ENCODE data around the gene BLTP3A.
"Not testable (repeated sequence)": the region's sequence is repeated elsewhere in the genome, so short reads cannot be mapped to it uniquely, and the experiment has no call there.

The BLTP3A gene

DNA sequence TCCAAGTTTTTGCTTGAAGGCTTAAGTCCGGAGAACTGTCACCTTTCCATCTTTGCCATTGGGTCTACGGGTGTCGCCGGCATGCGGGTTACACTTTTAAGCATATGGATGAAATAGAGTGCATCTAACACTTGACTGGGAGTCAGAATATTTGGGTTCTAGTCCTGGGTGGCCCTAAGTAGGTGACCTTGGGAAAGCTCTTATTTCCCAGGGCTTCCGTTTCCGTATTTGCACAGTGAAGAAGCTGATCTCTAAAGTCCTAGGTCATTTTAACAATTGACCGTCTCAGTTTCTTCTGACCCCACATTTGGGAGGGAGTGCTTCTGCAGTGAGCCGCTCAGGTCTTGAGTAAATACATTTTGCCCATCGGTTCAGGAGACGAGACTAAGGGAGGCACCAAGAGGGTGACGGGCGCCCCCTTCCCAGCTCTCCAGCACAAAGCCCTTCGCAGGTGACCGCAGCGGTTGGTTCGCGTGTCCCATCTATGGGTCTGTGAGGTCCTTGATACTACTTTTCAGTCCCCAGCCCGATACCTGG, 651 bp upstream of the BLTP3A start:
- DNase-seq (ENCODE audit: low read depth): peak; percentile 19

DNA sequence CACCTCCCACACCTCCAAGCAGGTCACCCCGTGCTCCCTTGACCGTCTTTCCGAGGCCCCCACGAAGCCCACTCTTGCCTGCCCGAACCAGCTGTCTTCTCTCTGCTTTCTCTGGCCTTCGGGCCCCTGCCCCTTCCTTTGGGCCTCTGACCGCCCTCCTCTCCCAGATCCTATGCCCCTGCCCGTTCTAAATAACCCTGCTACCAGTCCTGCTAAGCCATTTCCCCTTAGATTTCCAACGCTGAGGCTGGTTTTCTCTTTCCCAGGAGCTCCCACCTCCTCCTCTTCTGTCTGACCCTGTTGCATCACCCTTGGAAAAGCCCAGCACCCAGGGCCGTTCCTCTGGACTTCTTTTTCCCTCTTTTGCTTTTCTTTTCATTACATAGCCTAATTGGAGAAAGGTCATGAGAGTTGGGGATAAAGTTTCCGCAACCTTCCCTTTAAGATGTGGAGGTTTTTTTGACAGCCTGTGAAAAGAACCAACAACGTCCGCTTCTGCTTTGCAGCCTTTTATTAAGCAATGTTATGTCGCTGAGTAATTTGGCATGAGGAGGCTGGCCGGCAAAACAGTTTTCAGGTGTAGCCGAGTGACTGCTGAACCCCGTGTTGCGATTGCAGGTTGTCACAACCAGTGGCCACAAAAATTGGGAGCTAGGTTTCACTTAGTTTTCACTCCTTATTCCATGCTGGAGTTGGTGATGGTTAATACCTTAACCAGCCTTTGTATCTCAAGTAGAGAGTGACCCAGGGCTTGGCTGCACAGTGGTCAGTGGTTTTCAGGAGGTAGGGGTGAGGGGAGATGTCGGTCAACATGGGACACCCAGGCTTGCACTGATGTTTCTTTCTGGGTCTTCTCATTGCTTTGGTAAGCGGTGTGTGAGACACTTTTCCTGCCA, 970 bp downstream of the BLTP3A start:
- no peak for DNase-seq (ENCODE audit: low read depth)

DNA sequence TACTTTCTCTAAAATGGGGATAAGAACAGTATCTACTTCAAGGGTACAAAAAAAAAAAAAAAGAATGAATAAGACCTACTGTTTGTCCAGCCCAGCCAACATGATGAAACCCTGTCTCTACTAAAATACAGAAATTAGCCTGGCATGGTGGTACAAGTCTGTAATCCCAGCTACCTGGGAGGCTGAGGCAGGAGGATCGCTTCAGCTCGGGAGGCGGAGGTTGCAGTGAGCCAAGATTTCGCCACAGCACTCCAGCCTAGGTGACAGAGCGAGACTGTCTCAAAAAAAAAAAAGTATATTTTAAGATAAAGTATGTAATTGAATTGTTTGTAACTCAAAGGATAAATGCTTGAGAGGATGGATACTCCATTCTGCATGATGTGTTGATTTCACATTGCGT, 2.0 kb downstream of the BLTP3A start:
- no peak for DNase-seq (ENCODE audit: low read depth)

DNA sequence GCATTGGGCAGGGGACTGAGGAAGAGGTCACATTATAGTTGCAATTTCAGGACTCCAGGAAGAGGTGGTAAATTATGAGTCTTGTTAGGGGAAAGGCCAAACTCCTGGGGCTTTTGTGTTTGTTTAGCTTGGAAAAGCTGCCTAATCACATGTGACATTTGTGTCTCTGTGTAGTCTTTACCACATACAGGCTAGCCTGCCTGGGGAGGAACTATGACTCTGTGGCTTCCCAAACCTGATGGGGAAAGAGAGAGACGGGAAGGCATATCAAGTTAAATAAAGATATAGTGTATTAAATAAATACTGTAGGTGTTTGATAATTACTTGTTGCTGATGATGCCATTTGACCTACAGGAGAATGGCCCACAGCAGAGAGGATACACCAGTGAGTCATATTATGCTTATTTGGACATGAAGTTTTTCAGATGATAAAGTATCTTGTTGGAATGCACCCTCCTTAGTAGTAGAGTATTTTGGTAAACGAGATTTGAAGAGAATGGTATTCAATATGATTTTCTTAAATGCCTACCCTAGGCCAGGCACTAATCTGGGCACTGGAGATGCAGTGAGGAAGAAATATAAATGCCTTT, 4.0 kb downstream of the BLTP3A start:
- DNase-seq (ENCODE audit: low read depth): no peak

DNA sequence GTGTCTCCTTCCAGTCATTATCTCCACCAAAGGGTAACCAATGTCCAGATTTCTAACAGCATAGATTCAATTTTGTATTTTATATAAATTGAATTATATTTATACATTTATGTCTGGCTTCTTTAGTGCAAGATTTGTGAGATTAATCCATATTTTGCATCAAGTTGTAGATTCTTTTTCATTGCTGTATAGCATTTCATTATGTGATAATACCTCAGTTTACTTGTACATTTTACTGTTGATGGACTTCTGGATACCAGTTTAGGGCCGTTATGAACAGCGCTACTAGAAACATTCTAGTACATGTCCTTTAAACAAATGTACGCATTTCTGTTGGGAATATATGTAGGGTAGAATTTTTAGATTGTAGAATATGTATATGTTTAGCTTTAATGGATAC, 6.2 kb downstream of the BLTP3A start:
- DNase-seq (ENCODE audit: low read depth): no peak

DNA sequence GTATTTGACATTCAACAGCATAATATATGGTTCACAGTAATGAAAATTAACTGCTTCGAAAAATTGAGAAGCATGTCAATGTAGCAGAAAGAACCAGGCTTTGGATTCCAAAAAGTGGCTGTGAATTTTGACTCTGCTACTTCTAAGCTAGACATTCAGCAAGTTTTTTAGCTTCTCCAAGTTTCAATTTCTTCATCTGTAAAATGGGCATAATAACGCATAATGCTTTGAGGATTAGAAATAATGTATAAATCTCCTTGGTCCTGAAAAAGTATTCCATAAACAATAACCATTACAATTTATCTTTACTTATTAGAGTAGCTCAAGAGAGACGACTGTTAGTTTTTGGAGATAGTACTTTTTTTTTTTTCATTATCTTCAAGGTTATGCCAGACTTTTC, 7.7 kb downstream of the BLTP3A start:
- DNase-seq (ENCODE audit: low read depth): no peak

DNA sequence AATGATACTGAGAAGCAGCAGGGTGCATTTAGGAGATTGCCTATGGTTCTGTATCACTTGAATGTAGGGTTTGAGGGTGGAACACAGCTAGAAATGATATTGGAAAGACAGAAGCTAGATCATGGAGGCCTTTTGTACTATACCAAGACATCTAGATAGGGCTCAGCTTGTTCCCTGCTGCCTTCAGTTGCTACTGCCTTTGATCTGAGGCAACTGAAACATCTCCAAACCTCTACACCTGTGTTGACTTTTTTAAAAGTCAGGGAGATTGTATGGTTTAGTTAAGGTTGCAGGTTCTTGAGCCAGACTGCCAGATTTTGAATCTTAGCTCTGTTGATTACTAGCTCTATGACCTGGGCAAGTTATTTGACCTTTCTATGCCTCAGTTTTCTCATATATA, 12.7 kb downstream of the BLTP3A start:
- DNase-seq (ENCODE audit: low read depth): no peak

DNA sequence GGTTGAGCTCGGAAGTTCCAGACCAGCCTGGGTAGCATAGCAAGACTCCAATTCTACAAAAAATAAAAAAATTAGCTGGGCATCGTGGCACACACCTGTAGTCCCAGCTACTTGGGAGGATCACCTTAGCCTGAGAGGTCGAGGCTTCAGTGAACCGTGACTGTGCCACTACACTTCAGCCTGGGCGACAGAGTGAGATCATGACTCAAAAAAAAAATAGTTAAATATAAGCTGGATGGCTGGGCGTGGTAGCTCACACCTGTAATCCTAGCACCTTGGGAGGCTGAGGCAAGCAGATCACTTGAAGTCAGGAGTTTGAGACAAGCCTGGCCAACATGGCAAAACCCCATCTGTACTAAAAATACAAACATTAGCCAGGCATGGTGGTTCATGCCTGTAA, 13.2 kb downstream of the BLTP3A start:
- not testable (repeated sequence) for DNase-seq (ENCODE audit: low read depth)

DNA sequence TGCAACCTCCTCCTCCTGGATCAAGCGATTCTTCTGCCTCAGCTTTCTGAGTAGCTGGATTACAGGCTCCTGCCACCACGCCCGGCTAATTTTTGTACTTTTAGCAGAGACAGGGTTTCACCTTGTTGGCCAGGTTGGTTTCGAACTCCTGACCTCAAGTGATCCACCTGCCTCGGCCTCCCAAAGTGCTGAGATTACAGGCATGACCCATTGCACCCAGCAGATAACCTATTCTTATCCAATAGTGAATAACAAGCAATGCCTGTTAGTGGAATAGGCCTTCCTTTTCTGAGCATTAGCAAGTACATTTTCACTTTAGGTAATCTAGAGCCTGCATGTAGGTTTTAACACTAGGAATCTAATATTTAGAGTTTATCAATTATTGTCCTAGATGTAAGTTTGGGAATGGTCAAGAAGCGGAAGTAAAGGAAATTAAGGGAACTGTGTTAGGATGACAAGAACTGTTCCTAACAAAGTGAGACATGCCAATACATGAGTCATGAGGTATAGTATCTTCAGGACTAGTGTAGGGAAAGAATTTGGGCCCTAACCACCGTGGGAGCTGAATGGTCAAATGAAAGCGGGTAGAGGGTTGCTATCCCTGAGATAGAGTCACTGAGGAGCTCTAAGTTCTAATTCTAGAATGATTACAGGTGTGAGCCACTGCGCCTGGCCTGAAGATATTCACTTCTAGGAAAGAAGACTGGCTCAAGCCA, 15.0 kb downstream of the BLTP3A start:
- DNase-seq (ENCODE audit: low read depth): no peak

DNA sequence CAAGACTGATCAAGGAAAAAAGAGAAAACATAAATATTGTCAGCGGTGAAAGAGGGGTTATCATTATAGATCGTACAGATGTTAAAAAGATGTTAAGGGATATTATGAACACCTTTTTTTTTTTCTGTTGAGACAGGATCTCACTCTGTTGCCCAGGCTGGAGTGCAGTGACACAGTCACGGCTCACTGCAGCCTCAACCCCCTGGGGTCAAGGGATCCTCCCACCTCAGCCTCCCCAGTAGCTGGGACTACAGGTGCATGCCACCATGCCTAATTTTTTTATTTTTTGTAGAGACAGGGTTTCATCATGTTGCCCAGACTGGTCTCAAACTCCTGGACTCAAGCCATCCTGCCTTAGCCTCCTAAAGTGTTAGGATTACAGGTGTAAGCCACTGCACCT, 16.6 kb downstream of the BLTP3A start:
- not testable (repeated sequence) for DNase-seq (ENCODE audit: low read depth)

DNA sequence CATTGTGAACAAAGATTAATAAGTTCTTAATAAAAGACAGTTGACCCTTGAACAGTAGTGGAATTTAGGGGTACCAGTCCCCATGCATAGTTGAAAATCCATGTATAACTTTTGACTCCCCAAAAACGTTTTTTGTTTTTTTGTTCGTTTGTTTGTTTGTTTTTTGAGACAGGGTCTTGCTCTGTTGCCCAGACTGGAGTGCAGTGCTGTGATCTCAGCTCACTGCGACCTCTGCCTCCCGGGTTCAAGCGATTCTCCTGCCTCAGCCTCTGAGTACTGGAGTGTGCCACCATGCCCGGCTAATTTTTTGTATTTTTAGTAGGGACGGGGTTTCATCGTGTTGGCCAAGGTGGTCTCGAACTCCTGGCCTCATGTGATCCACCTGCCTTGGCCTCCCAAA, 17.5 kb downstream of the BLTP3A start:
- DNase-seq (ENCODE audit: low read depth): not testable (repeated sequence)

DNA sequence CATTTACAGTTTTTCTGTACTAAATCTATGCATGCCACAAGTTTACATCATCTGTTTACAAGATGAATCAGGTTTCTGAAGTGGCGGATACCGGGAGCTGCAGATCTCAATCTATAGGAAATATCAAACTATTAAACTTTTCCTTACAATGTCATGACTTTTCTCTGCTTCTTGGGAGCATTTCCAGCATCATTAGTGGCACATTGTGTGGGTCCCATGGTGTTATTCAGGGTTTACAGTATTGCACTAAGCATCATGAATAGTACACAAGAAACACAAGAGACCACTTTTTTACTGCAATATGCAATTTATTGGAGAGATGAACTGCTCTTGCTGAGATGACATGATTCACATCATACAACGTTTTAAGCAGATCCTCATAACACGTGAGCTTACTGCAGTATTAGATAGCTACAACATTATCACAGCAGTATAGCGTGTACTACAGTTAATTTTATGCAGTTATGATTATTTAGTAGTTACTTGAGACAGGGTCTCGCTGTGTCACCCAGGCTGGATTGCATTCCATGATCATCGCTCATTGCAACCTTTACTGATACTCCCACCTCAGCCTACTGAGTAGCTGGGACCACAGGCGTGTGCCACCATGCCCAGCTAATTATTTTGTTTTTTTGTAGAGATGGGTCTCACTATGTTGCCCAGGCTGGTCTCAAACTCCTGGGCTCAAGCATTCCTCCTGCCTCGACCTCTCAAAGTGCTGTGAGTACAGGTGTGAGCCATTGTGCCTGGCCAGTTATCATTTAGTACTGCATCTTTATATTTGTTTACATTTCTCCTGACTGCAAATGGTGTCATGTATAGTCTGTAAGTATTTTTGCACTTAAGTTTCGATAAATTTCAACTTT, 18.4 kb downstream of the BLTP3A start:
- no peak for DNase-seq (ENCODE audit: low read depth)

DNA sequence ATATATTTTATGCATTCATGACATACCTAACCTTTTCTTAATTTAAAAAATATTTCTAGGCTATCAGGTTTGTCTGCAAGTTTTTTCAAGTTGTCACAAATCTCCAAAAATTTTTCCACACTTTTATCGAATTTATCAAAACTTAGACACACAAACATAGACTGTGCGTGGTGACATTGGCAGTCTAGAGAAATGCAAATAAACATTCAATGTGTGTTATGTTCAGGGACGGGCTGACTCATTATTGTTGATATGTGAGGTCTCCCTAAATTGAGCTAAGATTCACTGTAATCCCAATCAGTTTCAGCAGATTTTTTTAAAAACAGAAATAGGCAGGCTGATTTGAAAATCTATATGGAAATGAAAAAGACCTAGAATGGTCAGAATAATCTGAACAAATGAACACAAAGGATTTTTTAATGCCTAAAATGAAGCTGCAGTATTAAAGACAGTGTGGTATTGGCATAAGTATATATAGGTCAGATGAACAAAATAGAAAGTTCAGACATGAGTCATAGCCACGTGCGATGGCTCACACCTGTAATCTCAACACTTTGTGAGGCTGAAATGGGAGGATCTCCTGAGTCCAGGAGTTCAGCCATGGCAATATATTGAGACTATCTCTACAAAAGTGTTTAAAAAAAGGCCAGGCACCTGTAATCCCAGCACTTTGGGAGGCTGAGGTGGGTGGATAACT, 19.2 kb downstream of the BLTP3A start:
- peak; percentile 13 for DNase-seq (ENCODE audit: low read depth)

DNA sequence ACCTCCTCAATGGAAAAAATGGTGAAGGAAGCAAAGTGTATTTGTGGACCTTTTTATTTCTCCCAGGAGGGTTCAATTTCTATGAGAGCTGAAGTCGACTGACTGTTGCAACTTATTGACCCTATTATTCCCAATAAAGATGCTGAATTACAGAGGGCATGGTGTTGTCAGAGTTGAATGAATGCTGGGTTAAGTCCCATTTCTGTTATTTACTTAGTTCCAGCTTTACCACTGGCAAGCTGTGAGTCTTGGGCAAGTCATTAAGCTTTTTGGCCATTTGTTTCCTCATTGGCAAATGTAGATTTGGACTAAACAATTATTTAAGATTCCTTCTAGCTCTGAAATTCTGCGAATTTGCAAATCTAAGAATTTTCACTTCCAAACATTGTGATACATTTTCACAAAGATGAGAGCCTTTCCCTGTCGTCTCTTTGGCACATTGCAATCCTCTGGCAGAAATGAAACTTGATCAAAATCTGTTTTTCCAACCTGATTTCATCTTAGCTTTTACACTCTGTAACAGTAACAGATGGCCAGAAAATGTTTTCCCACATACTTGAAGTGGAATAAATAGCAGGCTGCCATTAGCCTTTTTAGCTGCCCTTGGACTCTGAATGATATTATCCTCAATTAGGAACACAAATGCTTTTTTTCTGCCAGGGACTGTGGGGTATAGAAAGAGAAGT, 21.3 kb downstream of the BLTP3A start:
- no peak for DNase-seq (ENCODE audit: low read depth)

DNA sequence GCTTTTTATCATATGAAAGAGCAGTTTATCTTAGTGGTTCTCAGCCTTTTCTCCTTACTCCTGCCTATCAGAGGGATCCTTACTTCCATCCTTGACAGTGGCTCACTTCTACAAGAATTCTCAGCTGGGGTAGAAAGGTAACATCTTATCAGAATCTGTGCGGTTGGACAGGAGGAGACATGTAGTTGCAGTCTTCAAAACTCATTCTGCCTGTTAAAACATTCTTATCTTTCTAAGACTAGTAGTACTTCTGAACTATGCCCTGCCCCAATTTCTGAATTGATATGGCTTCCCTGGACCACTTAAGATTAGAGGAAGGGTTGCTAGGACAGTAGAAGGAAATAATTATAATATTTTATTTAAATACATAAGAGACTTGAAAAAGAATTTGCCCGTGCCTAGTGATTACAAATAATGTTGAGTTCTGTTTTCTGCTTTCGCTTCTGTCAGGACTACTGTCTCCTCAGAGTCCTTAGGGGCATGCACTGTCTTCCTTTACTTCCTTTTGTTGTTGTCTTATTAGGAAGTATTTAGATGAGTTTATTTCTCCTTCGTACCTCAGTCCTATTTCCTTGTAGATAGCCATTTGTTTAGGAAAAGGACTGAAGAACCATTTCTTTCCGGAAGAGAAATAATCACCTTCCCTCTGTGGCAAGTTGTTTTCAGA, 24.9 kb downstream of the BLTP3A start:
- DNase-seq (ENCODE audit: low read depth): no peak

DNA sequence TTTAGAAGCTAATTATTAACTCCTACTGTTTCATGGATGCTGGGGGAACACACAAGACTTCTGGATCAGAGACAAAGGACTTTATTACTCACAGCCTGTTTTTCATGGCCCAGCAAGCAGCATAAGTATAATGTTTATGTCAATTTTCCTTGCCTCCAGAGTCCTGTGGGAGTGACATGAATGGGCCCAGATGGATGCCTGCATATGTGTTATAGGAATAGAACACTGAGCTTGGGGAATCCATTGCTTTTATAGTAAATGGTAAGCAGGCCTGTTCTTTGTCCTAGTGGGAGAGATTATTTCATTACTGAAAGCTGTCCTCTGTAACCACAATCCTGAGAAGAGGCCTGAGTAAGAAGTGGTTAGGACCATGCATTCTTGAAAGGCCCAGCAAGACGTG, 25.6 kb downstream of the BLTP3A start:
- no peak for DNase-seq (ENCODE audit: low read depth)

DNA sequence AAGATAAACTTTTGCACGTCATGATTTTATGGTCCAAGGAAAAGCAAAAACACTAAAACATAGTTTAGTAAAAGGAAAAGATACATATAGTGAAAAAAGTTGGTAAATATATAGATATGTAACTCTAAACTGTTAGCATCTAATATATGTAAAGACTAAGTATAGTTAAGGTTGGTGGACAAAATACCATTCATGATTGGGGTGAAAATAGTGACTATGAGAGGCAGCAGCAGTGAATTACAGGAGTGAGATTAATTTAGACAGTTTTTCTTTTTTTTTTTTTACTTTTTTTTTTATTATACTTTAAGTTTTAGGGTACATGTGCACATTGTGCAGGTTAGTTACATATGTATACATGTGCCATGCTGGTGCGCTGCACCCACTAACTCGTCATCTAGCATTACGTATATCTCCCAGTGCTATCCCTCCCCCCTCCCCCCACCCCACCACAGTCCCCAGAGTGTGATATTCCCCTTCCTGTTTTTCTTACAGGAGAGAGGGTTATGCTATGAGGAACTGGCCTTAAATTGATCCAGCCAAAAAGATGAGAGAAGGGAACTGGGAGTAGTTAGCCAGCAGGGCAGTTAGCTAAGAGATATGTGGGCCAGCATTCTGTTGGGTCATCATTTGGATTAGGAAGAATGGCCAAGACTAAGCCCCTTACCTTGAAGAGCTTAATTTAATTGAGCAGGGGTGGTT, 27.1 kb downstream of the BLTP3A start:
- not testable (repeated sequence) for DNase-seq (ENCODE audit: low read depth)

DNA sequence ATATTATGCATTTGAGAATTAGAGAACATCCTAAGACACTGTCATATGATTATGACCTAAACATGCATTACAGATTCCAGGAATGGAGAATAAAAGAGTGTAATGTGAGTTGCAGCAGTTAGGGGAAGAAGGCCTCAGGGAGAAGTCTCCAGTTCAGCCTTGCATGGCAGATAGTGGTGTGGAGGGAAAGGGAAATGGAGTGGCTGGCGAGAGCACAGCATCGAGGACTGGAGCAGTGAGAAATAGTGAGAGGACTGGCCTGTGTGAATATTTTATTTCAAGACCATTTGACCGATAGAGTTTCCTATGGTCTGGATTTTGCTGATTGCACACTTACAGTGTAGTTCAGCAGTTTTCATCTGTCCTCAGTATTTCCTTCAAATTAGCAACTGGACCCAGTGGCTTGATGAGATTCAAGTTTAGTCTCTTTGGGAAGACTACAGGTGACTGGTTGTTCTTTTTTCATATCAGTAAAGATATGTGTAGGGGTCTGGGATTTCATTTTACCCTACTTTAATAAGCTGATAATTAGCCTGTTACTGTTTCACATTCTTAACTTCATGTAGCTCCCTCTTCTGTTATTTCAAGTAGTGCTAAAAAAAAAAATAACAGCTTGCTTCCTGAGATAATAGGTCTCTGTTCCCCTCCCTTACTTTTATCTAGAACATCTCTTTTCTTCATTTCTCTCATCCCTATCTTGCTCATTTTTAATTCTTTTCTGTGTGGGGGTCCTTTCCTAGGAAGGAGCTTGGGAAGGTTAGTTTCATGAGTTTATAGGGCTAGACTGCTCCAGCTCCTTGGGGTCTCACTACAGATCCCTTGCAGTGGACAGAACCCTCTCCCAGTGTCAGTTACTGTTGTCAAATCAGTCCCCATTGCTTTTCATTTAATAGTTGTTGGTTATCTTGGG, 27.9 kb downstream of the BLTP3A start:
- DNase-seq (ENCODE audit: low read depth): no peak
